WTC11 (cell line): ENCODE data around the gene ST6GAL1.

Experiments used
- CTCF ChIP-seq: fragments of 200-600 bp; IDR thresholded peaks from 2 replicates; pipeline ENCODE4 v1.8.0; 2022; ENCODE audit warnings: antibody characterized with exemption
- USF2 ChIP-seq: sonication (generic); formaldehyde crosslinking; IDR thresholded peaks from 2 replicates; pipeline ENCODE4 v1.8.1; 2023; ENCODE audit warnings: mild to moderate bottlenecking, missing genetic modification reagents, moderate library complexity

- TF ChIP-seq CTCF = no peak
- no peak for TF ChIP-seq USF2 (CRISPR knock-in tag)
These were observed 75.6 kb downstream of the ST6GAL1 start for GRCh38 chr3:187005827-187006481.
